ENCODE data around the gene HSPB6.
"Not testable (repeated sequence)": the region's sequence is repeated elsewhere in the genome, so short reads cannot be mapped to it uniquely, and the experiment has no call there.

Gene HSPB6

DNA sequence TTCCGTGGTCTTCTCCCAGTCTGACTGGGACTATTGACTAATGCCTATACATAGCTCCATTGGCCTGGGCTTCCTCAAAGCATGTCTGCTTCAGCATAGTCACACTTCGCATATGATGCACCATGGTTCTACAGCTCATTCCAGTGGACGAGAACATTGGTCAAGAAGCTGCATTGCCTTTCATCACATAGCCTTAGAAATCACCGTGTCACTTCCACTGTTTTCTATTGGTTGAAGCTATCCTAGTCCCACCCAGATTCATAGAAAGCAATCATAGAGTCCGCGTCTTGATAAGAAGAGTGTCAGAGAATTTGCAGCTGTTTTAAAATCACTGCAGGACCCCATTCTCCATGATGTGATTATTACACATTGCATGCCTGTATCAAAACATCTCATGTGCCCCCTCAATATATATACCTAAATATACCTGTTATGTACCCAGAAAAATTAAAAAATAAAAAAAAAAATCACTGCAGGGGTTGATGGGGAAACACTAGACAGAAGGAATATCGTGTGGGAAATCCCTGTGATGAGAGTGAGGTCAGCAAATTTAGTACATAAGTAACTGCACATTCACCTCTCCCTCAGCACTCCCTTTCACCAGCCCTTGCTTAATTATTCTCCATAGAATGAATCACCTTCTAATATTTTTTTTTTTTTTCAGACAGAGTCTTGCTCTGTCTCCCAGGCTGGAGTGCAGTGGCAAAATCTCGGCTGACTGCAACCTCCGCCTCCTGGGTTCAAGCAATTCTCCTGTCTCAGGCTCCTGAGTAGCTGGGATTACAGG, 16.4 kb upstream of the HSPB6 start:
- H4K20me1 ChIP-seq (ENCODE audit: insufficient read depth, low read length, poor library complexity, severe bottlenecking), result peaks cover 11% of the 10 kb centered on the region
- H3K4me1 ChIP-seq (ENCODE audit: insufficient read depth, low read length, poor library complexity, severe bottlenecking), result peaks cover 27% of the 10 kb centered on the region
- no peaks in the 10 kb centered on the region for H3K27me3 ChIP-seq (ENCODE audit: insufficient read depth, low read length, poor library complexity, severe bottlenecking)
- no peak for TF ChIP-seq EZH2phosphoT487 (IDR thresholded peaks at IDR 0.05; ENCODE audit: borderline replicate concordance)
- TF ChIP-seq, protein P1, sequence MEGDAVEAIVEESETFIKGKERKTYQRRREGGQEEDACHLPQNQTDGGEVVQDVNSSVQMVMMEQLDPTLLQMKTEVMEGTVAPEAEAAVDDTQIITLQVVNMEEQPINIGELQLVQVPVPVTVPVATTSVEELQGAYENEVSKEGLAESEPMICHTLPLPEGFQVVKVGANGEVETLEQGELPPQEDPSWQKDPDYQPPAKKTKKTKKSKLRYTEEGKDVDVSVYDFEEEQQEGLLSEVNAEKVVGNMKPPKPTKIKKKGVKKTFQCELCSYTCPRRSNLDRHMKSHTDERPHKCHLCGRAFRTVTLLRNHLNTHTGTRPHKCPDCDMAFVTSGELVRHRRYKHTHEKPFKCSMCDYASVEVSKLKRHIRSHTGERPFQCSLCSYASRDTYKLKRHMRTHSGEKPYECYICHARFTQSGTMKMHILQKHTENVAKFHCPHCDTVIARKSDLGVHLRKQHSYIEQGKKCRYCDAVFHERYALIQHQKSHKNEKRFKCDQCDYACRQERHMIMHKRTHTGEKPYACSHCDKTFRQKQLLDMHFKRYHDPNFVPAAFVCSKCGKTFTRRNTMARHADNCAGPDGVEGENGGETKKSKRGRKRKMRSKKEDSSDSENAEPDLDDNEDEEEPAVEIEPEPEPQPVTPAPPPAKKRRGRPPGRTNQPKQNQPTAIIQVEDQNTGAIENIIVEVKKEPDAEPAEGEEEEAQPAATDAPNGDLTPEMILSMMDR (conservative IDR thresholded peaks at IDR 0.05; ENCODE audit: low read length), result no peak
- H2AFZ ChIP-seq (ENCODE audit: low read length), result no peak overlapping the region
- H3K9ac ChIP-seq (ENCODE audit: low read depth, low read length, poor library complexity, severe bottlenecking), result no peak overlapping the region
- H3K36me3 ChIP-seq (ENCODE audit: insufficient read depth, low read length), result no peaks in the 10 kb centered on the region
- no peaks in the 10 kb centered on the region for H3K9me3 ChIP-seq (ENCODE audit: insufficient read depth, low read depth, low read length)
- no peaks in the 10 kb centered on the region for H3K9me2 ChIP-seq (replicated peaks; ENCODE audit: low read depth, low read length)
- H3K79me2 ChIP-seq (ENCODE audit: insufficient read depth, low read length), result peaks cover 26% of the 10 kb centered on the region
- no peak overlapping the region for H3K4me3 ChIP-seq (ENCODE audit: low read length, poor library complexity, severe bottlenecking)
- H3F3A ChIP-seq (ENCODE audit: low read depth), result no peaks in the 10 kb centered on the region
- no peak overlapping the region for H3K4me2 ChIP-seq (ENCODE audit: low read depth, low read length, poor library complexity, severe bottlenecking)

DNA sequence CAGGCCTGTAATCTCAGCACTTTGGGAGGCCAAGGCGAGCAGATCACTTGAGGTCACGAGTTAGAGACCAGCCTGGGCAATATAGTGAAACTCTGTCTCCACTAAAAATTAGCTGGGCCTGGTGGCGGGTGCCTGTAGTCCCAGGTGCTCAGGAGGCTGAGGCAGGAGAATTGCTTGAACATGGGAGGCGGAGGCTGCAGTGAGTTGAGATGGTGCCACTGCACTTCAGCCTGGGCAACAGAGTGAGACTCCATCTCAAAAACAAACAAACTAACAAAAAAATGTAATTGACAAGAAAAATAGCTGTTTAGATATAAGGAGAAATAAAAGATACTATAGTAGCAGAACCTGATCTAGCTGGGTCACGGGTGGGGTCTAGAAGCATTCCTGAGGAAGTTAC, 15.5 kb upstream of the HSPB6 start:
- H3F3A ChIP-seq (ENCODE audit: low read depth); H2AFZ ChIP-seq (ENCODE audit: low read length); H3K9ac ChIP-seq (ENCODE audit: low read depth, low read length, poor library complexity, severe bottlenecking); H3K9me3 ChIP-seq (ENCODE audit: insufficient read depth, low read depth, low read length); H3K27me3 ChIP-seq (ENCODE audit: insufficient read depth, low read length, poor library complexity, severe bottlenecking); H3K4me2 ChIP-seq (ENCODE audit: low read depth, low read length, poor library complexity, severe bottlenecking); H3K4me3 ChIP-seq (ENCODE audit: low read length, poor library complexity, severe bottlenecking); H3K36me3 ChIP-seq (ENCODE audit: insufficient read depth, low read length); H3K9me2 ChIP-seq (replicated peaks; ENCODE audit: low read depth, low read length): not testable (repeated sequence)
- H3K79me2 ChIP-seq (ENCODE audit: insufficient read depth, low read length), result peaks cover 18% of the 10 kb centered on the region
- H3K4me1 ChIP-seq (ENCODE audit: insufficient read depth, low read length, poor library complexity, severe bottlenecking), result peaks cover 19% of the 10 kb centered on the region
- H4K20me1 ChIP-seq (ENCODE audit: insufficient read depth, low read length, poor library complexity, severe bottlenecking), result peaks cover 11% of the 10 kb centered on the region

DNA sequence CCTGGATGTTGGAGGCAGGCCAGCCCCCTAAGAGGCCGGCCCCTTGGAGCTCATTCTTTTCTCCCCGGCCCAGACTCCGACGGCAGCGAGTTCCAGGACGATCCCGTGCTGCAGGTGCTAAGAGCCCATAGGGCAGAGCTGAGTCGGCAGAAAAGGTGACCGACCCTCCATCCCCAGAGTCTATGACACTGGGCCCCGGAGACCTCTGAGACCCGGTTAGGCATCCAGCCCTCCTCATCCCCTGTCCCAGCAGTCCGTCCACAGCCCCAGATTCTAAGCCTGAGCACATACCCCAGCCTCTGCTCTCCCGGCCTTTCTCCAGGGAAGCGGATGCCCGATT, 11.2 kb upstream of the HSPB6 start:
- TF ChIP-seq, protein P1 (conservative IDR thresholded peaks at IDR 0.05; ENCODE audit: low read length), result no peak
- no peak for TF ChIP-seq EZH2phosphoT487 (IDR thresholded peaks at IDR 0.05; ENCODE audit: borderline replicate concordance)
- Histone ChIP-seq H3K9me3 (ENCODE audit: insufficient read depth, low read depth, low read length) (no peaks in the 10 kb centered on the region), H3K36me3 (ENCODE audit: insufficient read depth, low read length) (no peaks in the 10 kb centered on the region), H3K9me2 (replicated peaks; ENCODE audit: low read depth, low read length) (no peaks in the 10 kb centered on the region), H3K4me1 (ENCODE audit: insufficient read depth, low read length, poor library complexity, severe bottlenecking) (no peaks in the 10 kb centered on the region), H3F3A (ENCODE audit: low read depth) (no peaks in the 10 kb centered on the region), H3K9ac (ENCODE audit: low read depth, low read length, poor library complexity, severe bottlenecking) (no peak overlapping the region), H4K20me1 (ENCODE audit: insufficient read depth, low read length, poor library complexity, severe bottlenecking) (no peaks in the 10 kb centered on the region), H2AFZ (ENCODE audit: low read length) (no peak overlapping the region), H3K27me3 (ENCODE audit: insufficient read depth, low read length, poor library complexity, severe bottlenecking) (no peaks in the 10 kb centered on the region), H3K4me3 (ENCODE audit: low read length, poor library complexity, severe bottlenecking) (no peak overlapping the region), H3K4me2 (ENCODE audit: low read depth, low read length, poor library complexity, severe bottlenecking) (no peak overlapping the region), H3K79me2 (ENCODE audit: insufficient read depth, low read length) (no peaks in the 10 kb centered on the region)
